Upper lobe of left lung (tissue), 4 donors: ENCODE results near the gene C11orf58.

Experiments used
- CTCF ChIP-seq, 6 experiments: fragments of 450-650 bp in 4 of 6; fragments of 200-600 bp in 2 of 6; sonication (generic) in 2 of 6; IDR thresholded peaks; one replicate each; pipeline ENCODE4 v1.5.1; 2016 to 2019; ENCODE audit warnings: antibody characterized with exemption in 6 of 6
- EP300 ChIP-seq, 4 donors: sonication (generic); formaldehyde crosslinking; IDR thresholded peaks; one replicate each; pipeline ENCODE4 v1.5.1; 2017; ENCODE audit warnings: antibody characterized with exemption in 4 of 4, control low read depth in 2 of 4
- POLR2A ChIP-seq, 4 donors: fragments of 450-650 bp; IDR thresholded peaks; one replicate each; pipeline ENCODE4 v1.5.1; 2016 to 2017; ENCODE audit warnings: antibody characterized with exemption in 4 of 4, mild to moderate bottlenecking in 2 of 4
- POLR2AphosphoS5 ChIP-seq, 2 donors: sonication (generic); formaldehyde crosslinking; IDR thresholded peaks; one replicate each; pipeline ENCODE4 v1.5.1; 2017; ENCODE audit warnings: antibody characterized with exemption in 2 of 2

- TF ChIP-seq CTCF (IDR thresholded peaks at IDR 0.05) (no peak), EP300 (IDR thresholded peaks at IDR 0.05) (no peak), POLR2A (IDR thresholded peaks at IDR 0.05) (no peak), POLR2AphosphoS5 (IDR thresholded peaks at IDR 0.05) (no peak)
Observed at GRCh38 chr11:16806791-16807190, 68.3 kb downstream of the C11orf58 start.
